Activated naive CD8-positive, alpha-beta T cell (primary cell): ENCODE results near the gene MOB3C.

Experiments used
- H3K27ac Mint-ChIP-seq: one replicate; pipeline ENCODE4 v1.8.0; 2021; ENCODE audit warnings: mixed read lengths
- H3K27me3 Mint-ChIP-seq: one replicate; pipeline ENCODE4 v1.8.0; 2021; ENCODE audit warnings: mixed read lengths
- H3K36me3 Mint-ChIP-seq: one replicate; pipeline ENCODE4 v1.8.0; 2021; ENCODE audit warnings: mixed read lengths
- H3K4me1 Mint-ChIP-seq: one replicate; pipeline ENCODE4 v1.8.0; 2021; ENCODE audit warnings: low read depth, mixed read lengths
- H3K4me3 Mint-ChIP-seq: one replicate; pipeline ENCODE4 v1.8.0; 2021; ENCODE audit warnings: mild to moderate bottlenecking, mixed read lengths
- H3K9me3 Mint-ChIP-seq: one replicate; pipeline ENCODE4 v1.8.0; 2021; ENCODE audit warnings: low read depth, mixed read lengths

MOB3C gene

DNA sequence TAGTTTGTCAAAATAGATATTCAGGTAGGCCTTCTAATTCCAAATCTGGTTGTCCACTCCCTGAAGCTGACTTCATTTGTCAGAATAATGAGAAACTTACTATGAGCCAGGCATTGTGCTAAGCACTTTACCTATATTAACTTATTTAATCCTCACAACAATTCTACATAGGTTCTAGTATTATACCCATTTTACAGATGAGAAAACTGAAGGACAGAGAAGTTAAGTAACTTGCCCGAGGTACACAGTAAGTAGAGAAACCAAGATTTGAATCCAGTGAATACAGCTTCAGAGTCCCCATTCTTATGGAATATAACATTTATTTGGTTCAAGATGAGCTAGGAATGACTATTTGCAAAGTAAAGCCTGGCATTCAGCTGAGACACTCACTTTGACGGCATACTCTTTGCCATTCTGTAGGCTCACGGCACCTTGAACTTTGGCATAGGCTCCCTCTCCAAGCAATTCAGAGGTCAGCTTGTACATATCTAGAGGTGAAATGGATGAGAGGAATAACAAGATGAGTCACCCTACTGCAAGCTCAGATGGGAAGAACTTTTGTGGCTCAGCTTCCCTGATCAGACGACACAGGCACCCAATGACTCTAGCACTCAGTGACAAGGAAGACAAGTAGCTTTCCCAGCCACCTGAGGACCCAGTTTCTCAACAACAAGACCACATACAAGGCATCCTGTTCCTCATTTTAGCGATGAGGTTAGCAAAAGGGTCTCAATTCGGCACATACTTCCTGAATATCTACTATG, 36.3 kb downstream of the MOB3C start:
- Mint-ChIP-seq H3K4me1 (peaks cover 18% of the 10 kb centered on the region), H3K9me3 (no peaks in the 10 kb centered on the region), H3K36me3 (peaks cover 17% of the 10 kb centered on the region), H3K27ac (peak overlapping the region; percentile 54), H3K27me3 (no peaks in the 10 kb centered on the region), H3K4me3 (no peak overlapping the region)

- H3K9me3 Mint-ChIP-seq, result no peaks in the 10 kb centered on the region
- H3K36me3 Mint-ChIP-seq, result peaks cover 13% of the 10 kb centered on the region
- no peaks in the 10 kb centered on the region for H3K27me3 Mint-ChIP-seq
- H3K4me3 Mint-ChIP-seq, result no peak overlapping the region
- no peak overlapping the region for H3K27ac Mint-ChIP-seq
- peaks cover 18% of the 10 kb centered on the region for H3K4me1 Mint-ChIP-seq
Measured at GRCh38 chr1:46577671-46578070, 38.9 kb downstream of the MOB3C start.

DNA sequence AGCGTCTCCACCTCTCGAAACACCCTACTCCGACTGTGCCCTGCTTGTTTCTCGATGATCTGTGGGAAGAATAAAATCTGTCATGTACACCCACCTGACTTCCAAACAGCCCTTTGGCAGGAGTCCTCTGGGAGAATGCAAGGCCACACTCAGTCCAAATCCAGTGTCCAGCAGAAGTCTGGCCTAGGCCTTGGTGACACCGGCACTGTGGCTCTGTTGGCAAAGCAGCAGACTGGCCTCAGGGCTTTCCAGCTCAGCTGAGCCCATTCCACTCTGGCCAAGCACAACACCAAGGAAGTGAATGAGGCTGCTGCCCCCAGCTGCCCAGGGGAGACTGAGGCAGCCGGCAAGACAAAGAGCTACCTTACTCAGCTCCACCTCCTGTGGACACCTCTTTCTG, 40.0 kb downstream of the MOB3C start:
- no peak overlapping the region for H3K4me3 Mint-ChIP-seq
- H3K4me1 Mint-ChIP-seq, result peaks cover 8% of the 10 kb centered on the region
- no peaks in the 10 kb centered on the region for H3K9me3 Mint-ChIP-seq
- no peaks in the 10 kb centered on the region for H3K27me3 Mint-ChIP-seq
- H3K36me3 Mint-ChIP-seq, result peaks cover 10% of the 10 kb centered on the region
- no peak overlapping the region for H3K27ac Mint-ChIP-seq

- Mint-ChIP-seq H3K27ac (no peak overlapping the region), H3K4me3 (no peak overlapping the region), H3K4me1 (peaks cover 3% of the 10 kb centered on the region), H3K36me3 (peaks cover 10% of the 10 kb centered on the region), H3K27me3 (no peaks in the 10 kb centered on the region), H3K9me3 (no peaks in the 10 kb centered on the region)
Measured at GRCh38 chr1:46575778-46576177, 40.8 kb downstream of the MOB3C start.

- Mint-ChIP-seq H3K9me3 (no peaks in the 10 kb centered on the region), H3K36me3 (peaks cover 7% of the 10 kb centered on the region), H3K4me1 (no peaks in the 10 kb centered on the region), H3K4me3 (no peak overlapping the region), H3K27me3 (no peaks in the 10 kb centered on the region), H3K27ac (no peak overlapping the region)
Measured at GRCh38 chr1:46575300-46575699, 41.3 kb downstream of the MOB3C start.

GRCh38 chr1:46571691-46572225, 44.9 kb downstream of the MOB3C start:
- Mint-ChIP-seq H3K27ac (no peak overlapping the region), H3K4me1 (no peaks in the 10 kb centered on the region), H3K4me3 (no peak overlapping the region), H3K36me3 (peaks cover 7% of the 10 kb centered on the region), H3K27me3 (no peaks in the 10 kb centered on the region), H3K9me3 (no peaks in the 10 kb centered on the region)

DNA sequence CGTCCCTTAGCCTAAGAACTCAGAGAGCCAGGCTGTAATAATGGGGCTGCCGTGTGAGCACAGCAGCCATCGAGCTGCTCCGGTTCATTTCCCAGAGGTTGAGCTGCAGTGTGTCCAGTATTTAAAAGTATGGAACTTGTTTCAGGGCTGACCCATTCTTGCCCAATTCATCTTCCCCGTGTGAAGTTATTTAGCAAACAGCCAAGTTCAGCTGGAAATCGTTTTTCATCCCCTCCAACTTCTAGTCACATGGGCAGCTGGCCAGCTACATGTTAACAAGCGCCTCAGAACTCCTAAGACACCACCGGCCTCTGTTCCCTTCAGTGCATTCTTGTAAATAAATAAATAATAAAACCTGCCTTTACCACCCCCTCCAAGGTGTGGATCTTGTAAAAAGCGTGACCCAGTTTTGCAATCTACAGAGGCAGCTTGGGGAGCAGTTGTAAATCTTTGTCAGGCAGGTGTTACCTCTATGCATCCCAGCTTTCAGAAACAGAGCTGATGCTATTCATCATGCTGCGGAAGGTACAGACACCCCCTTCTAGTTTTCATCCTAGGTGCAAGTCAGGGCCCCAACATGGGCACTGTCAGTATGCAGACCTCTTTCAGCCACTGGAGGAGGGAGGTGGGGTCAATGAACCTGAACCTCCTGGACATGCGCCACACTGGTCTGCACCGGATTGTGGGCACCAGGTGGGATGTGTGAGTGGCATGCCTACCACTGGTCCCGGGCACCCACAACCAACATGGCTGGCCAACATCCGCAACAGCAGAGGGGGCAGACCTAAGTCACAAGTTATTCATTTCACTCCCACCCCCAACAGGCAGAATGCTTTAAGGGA, 46.5 kb downstream of the MOB3C start:
- H3K36me3 Mint-ChIP-seq, result peaks cover 6% of the 10 kb centered on the region
- H3K4me3 Mint-ChIP-seq, result no peak overlapping the region
- H3K4me1 Mint-ChIP-seq, result no peaks in the 10 kb centered on the region
- no peak overlapping the region for H3K27ac Mint-ChIP-seq
- no peaks in the 10 kb centered on the region for H3K27me3 Mint-ChIP-seq
- no peaks in the 10 kb centered on the region for H3K9me3 Mint-ChIP-seq

DNA sequence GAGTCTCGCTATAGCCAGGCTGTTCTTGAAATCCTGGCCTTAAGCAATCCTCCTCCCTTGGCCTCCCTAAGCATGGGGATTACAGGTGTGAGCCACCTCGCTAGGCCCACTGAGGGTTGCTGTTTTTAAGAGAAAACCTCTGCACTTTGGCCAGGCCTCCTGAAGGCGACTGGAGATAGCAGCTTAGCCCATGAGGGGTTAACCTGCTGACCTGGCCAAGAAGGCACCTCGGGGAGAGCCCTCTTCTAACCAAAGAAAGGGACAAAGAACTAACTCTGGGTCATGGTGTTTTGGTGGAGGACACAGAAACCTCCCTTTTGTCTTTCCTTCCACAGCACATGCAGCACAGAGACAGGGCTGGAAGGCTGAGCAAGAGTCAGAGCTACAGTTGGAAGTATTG, 47.5 kb downstream of the MOB3C start:
- Mint-ChIP-seq H3K9me3 (no peaks in the 10 kb centered on the region), H3K36me3 (peaks cover 7% of the 10 kb centered on the region), H3K4me1 (no peaks in the 10 kb centered on the region), H3K4me3 (no peak overlapping the region), H3K27ac (no peak overlapping the region), H3K27me3 (no peaks in the 10 kb centered on the region)

GRCh38 chr1:46568461-46568891, 48.1 kb downstream of the MOB3C start:
- H3K27me3 Mint-ChIP-seq, result no peaks in the 10 kb centered on the region
- H3K4me1 Mint-ChIP-seq, result no peaks in the 10 kb centered on the region
- H3K4me3 Mint-ChIP-seq, result no peak overlapping the region
- H3K27ac Mint-ChIP-seq, result no peak overlapping the region
- H3K9me3 Mint-ChIP-seq, result no peaks in the 10 kb centered on the region
- H3K36me3 Mint-ChIP-seq, result peaks cover 7% of the 10 kb centered on the region

- Mint-ChIP-seq H3K36me3 (peaks cover 9% of the 10 kb centered on the region), H3K27ac (no peak overlapping the region), H3K9me3 (no peaks in the 10 kb centered on the region)
Measured at GRCh38 chr1:46563341-46563740, 53.3 kb downstream of the MOB3C start.

DNA sequence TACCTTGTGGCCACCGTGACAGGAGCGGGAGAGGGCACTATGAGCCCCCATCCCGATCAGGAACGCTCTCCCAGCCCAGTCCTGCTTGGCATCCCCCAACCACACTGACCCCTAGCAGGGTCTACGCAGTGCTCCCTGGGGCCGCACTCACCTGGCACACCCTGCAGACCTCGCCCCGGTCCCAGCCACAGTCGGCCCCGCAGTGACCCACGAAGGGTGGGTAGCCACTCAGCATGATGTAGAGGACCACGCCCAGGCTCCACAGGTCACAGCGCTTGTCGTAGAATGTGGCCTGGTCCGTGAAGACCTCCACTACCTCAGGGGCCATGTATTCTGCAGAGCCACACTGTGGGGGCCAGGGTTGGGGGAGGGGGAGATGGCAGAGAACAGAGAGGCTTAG, 54.1 kb downstream of the MOB3C start:
- Mint-ChIP-seq H3K27ac (no peak overlapping the region), H3K27me3 (no peaks in the 10 kb centered on the region), H3K9me3 (no peaks in the 10 kb centered on the region)

More at GRCh38 chr1:46563341-46563740, 53.3 kb downstream of the MOB3C start:
- no peaks in the 10 kb centered on the region for H3K27me3 Mint-ChIP-seq
- no peak overlapping the region for H3K4me3 Mint-ChIP-seq
- H3K4me1 Mint-ChIP-seq, result no peaks in the 10 kb centered on the region

DNA sequence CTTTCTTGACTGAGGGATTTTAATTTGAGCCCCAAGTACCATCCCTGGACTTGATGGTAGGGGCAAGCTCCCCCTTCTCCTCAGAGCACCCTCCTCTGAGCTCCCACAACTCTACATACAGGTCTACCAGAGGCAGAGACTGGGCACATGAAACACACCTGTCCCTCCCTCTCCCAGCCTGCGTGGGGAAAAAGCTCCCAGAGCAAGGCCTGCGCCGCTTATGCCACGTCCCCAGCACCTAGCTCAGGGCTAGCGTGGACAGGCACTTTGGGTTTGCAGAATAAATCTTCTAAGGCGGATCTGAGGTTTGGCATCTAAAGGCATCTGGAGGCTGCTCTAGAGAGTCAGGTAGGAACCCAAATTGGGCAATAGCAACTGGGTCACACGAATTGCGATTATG, 57.6 kb downstream of the MOB3C start:
- no peaks in the 10 kb centered on the region for H3K27me3 Mint-ChIP-seq
- H3K9me3 Mint-ChIP-seq, result no peaks in the 10 kb centered on the region
- no peak overlapping the region for H3K27ac Mint-ChIP-seq
- peaks cover 3% of the 10 kb centered on the region for H3K36me3 Mint-ChIP-seq
- no peaks in the 10 kb centered on the region for H3K4me1 Mint-ChIP-seq
- H3K4me3 Mint-ChIP-seq, result no peak overlapping the region

More for the DNA sequence above, 54.1 kb downstream of the MOB3C start:
- Mint-ChIP-seq H3K4me3 (no peak overlapping the region), H3K36me3 (peaks cover 7% of the 10 kb centered on the region), H3K4me1 (no peaks in the 10 kb centered on the region)

DNA sequence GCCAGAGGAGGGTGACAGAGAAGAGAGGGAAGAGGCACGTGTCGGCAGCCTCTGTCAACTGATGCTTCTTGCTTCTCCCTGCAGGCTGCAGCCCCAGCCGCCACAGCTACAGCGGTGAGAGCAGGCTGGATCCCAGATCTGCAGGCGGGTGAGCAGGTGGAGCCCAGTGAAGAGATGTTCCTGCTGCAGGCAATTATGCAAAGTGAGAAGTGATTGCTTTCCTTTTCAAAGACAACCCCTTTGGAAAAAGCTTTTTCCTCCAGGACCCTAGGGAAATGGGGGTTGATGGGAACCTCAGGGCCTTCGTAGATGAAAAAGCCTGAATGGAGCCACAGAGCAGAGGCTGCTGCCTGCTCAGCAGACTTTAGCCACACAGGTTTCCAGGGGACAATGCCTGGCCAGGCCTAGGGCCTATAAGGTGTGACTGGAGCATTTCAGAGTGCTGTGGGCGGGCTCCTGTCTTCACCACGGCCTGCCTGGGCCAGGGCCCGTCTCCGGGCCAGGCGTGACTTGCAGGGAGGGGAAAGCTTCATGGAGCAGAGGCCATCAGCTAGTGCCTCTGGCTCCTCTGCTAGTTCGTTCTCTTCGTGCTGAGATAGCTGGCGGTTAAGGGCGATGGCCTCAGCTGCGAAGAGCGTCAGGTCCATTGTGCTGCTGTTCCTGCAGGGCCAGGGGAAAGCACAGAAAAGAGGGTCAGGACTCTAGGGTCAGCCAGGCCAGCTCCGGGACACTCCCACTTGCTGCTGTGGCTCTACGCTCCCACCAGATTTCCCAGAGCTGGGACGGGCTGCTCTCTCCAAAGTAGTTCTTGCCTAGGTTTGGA, 58.3 kb downstream of the MOB3C start:
- Mint-ChIP-seq H3K9me3 (no peaks in the 10 kb centered on the region), H3K4me1 (no peaks in the 10 kb centered on the region), H3K36me3 (peaks cover under 1% of the 10 kb centered on the region), H3K27me3 (no peaks in the 10 kb centered on the region), H3K27ac (no peak overlapping the region), H3K4me3 (no peak overlapping the region)
